GM19452 (cell line): ENCODE data around the gene CELSR1.

Experiments
- ATAC-seq: cut with Tn5 transposase; IDR thresholded peaks from one replicate; pipeline ENCODE4 v1.9.1; 2021; ENCODE audit not compliant: unreplicated experiment

CELSR1 gene

DNA sequence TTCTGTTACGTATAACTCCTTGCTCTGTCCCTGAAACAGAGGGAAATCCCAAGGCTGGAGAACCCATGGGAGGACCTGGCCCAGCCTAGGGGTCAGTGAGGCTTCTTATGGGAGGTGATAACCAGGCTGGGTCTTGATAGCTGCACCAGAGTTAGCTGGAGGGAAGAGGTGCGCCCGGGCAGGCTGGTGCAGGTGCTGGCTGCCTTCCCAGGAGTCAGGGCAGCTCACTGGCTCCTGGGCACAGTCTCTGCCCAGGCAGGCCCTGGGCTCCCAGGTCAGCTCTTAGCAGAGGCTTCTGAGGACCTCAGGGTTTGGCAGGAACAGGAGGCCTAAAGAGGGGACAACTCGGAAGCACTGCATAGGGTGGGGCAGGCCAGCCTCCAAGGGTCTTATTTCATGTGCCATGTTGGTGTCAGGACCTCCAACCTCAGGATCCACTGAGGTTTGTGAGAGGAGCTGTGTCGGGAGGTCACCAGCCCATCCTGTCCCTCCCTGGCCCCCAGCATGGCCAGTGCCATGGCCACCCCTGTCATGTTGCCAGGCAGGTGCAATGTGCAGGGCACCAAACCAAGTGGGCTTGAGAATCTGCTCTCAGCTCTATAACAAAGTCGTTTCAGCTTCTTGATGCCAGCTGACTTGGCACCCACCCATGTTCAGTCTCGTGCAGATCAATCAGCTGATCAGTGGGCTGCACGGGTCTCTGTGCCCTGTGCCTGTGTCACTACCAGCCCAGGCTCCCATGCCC is 20.5 kb upstream of the CELSR1 start:
- ATAC-seq: no peak

- no peak for ATAC-seq
These were observed 19.4 kb upstream of the CELSR1 start for GRCh38 chr22:46556775-46557174.

- no peak for ATAC-seq
These were observed 15.8 kb upstream of the CELSR1 start for GRCh38 chr22:46553189-46553588.

DNA sequence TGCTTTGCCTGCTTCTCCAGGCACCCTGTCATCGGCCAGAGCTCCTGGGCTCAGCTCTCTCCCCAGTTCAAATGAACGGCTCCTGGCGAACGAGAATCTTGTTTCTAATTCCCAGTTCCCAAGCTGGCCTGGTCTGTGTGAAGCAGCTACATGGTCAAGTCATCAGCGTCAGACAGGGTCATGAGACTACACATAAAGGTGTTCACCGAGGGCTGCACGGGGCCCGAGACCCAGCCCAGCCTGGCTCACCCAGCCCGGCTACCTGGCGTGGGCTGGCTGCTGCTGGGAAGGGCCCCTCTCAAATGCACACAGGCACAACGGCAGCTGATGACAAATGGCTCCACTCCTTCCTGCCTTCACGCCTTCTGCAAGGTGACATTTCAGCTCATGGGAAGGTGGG is 14.6 kb upstream of the CELSR1 start:
- ATAC-seq: no peak

GRCh38 chr22:46551321-46551720 is 13.9 kb upstream of the CELSR1 start:
- no peak for ATAC-seq

- ATAC-seq: no peak
These were observed 12.7 kb upstream of the CELSR1 start for GRCh38 chr22:46549971-46550641.

DNA sequence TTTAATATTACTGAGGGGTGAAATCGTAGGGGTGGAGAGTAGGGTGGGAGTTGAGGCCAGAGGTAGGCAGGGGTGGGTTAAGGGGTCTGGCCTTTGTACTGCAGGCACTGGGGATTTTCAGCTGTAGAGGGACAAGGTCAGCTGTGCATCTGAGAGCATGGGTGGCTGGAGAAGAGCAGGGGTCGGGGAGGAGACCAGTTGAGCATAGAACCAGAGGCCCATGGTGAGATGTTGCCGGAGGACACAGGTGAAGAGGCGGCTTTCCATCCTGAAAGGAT is 12.1 kb upstream of the CELSR1 start:
- ATAC-seq: no peak

DNA sequence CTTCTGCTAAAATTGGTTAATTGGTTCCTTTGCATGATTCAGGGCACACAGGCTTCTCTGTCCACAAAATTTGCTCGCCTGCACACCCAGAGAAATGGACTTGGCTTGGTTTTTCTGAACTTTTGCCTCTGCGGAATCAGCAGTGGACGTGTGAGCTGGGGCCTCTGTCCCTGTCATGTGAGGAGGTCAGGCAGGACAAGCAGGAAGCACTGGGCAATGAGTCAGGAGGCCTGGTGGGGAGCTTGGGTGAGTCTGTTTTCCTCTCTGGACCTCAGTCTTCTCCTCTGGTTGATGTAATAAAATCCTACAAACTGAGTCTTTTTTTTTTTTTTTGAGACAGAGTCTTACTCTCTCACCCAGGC is 10.4 kb upstream of the CELSR1 start:
- ATAC-seq: no peak

DNA sequence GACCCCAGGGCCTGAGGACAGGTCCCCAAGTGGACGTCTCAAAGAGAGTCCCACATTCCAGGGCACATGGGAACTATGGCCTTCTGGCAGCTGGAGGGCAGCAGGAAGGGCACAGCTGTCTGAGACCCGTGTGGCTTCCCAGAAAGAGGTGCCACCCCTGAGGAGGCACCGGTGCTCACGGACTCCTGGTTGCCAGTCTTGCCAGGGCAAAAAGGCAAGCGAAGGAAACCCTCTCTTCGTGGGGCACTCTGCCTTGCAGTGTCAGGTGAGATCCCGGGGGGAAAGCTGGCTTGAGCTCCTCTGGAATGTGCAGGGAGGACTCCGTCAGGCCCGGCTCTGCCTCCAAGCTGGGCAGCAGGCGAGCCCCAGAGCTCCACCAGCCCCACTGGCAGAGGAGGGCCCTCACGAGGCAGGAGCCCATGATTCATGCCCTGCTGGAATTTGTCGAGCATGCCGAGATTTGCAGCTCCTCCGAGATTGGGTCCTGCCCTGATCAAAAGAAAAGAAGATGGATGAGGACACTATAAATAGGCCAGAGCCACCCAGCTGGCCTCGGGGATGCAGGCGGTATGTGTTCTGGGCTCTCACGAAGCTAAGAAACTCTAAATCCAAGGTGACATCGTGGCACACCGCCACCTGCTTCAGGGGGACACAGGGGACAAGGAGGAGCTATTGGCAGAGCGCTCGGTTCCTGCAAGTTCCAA is 9.9 kb upstream of the CELSR1 start:
- ATAC-seq: no peak

DNA sequence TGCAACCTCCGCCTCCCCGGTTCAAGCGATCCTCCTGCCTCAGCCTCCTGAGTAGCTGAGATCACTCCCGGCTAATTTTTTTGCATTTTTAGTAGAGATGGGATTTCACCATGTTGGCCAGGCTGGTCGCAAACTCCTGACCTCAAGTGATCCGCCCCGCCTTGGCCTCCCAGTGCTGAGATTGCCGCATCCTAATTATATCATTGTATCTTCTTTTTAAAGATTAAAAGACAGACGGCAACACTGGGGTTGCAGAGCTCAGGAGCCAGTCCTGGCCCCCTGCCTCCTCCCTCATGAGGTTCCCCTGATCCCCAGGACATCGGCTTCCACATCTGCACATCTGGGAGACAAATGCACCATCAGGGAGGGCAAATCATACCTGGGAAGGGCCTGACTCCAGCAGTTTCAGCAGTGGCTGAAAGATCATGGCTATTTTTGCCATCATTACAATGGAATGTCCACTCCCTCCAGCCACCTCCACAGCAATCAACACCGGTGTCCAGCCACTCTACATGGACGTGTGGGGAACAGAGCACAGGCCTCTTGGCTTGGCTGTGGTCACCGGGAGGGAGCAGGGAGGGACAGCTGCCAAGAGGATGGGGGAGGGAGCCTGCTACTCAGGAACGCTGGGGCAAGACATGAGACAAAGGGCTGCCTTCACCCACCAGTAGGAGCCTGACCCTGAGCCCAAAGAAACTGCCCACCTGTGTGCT is 9.2 kb upstream of the CELSR1 start:
- ATAC-seq: no peak

- ATAC-seq: no peak
These were observed 7.8 kb upstream of the CELSR1 start for GRCh38 chr22:46545086-46545792.

DNA sequence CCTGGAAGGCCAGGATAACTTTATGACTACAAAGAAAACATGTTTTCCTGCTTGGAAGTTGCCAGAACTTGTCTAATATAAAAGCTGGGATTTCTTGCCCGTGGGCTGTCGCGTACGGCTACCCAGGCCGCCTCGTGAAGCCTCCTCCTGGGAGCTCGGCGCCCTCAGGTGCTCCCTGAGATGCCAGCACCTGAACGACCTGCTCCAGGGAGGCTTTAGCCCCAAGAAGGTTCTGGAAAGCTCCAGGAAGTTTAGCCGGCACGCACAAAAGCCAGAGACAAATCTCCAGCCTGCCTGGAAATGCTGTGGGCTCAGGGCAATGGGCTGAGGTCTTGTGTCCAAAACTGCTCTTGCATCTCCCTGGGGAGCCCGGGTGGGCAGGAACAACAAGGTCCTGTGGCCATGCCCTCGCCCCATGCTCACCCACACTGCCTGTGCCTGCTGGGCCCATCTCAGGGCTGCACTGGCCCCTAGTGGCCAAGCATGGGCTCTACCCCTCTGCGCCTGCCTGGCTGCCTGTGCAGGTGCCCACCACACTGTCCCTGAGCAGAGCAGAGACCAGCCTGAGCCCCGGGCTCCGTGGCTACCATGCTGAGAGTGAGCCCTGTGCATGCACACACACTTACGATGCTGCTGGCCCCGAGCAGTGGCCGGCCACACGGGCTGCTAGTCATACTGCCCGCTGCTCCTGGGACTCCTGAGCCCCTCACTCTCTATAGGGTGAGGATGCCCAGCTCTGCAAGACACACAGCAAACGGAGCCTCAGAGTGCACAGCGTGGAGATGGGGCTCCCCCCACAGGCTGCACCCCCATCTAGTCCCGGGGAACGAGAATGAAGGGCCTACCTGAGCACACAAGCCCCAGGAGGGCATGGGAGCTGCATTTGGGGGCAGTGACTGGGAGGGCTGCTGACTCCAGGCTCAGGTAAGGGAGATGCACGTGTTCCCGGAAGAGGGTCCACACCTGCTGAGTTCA is 4.9 kb upstream of the CELSR1 start:
- ATAC-seq: no peak

- ATAC-seq: no peak
These were observed 4.1 kb upstream of the CELSR1 start for GRCh38 chr22:46541536-46541935.

- ATAC-seq: no peak
These were observed 3.5 kb upstream of the CELSR1 start for GRCh38 chr22:46540874-46541273.

GRCh38 chr22:46539169-46539568 is 1.7 kb upstream of the CELSR1 start:
- no peak for ATAC-seq

DNA sequence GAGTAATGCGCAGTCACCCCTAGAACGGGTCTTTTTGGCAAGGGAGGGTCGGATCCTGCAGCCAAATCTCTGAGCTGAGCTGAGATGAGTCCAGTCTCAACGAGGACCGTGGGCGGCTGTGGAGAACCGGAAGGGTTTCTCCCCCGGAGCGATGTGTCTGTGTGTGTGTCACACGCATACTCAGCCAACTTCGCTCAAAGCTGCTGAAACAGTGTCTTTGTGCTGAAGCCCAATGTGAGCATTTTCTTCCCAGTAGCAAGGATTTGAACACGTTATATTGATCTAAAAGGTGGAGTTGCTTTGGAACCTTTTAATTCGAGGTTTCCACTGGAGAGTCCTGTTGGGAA is 1.4 kb upstream of the CELSR1 start:
- no peak for ATAC-seq

GRCh38 chr22:46537946-46538813 is 760 bp upstream of the CELSR1 start:
- no peak for ATAC-seq

- ATAC-seq: no peak
These were observed 739 bp downstream of the CELSR1 start for GRCh38 chr22:46536537-46537224.
